ENCODE data around the gene TTC16. TPM values are rescaled to one million over a fixed set of nuclear protein-coding genes. Genes with fewer than 3 reads are reported as not detected.

Gene TTC16
- total and polyA plus RNA-seq, 7 donors = 0.01 to 0.10 (median 0.03) TPM; not detected in 4

- H3K4me3 ChIP-seq = peak overlapping the region; percentile 50
- H3K36me3 ChIP-seq (ENCODE audit: insufficient read depth in 1 of 2, low read depth in 1 of 2) = no peaks in the 10 kb centered on the region
- ATAC-seq (peak; percentile 98 to 99 (median 98)), DNase-seq (peak; percentile 98 to 99)
- WGBS, 3 donors = 5 to 11% (median 8%) methylated on average over 41 of the region's 41 CpGs
- H3K27me3 ChIP-seq (ENCODE audit: insufficient read depth in 3 of 3, low read length in 2 of 3) = no peaks in the 10 kb centered on the region
- peak overlapping the region; percentile 88 for H3K27ac ChIP-seq
- peak; percentile 26 for TF ChIP-seq CTCF (IDR thresholded peaks at IDR 0.05)
- H3K9me3 ChIP-seq = no peaks in the 10 kb centered on the region
- intact Hi-C loops (cut with DNase I) = loop anchor here in 1 of 2 donors (2.0 kb wide), 1 partner anchor 14 kb away; no protein-coding TSS in a partner anchor
- H3K4me1 ChIP-seq = peaks cover 19% of the 10 kb centered on the region
These were observed 16.8 kb upstream of the TTC16 start for GRCh38 chr9:127698985-127699670.

- DNase-seq (no peak), ATAC-seq (no peak)
- 95 to 98% (median 96%) methylated on average over 2 of the region's 2 CpGs for WGBS, 3 donors
- intact Hi-C loops (cut with DNase I) = no loop called here
- Histone ChIP-seq H3K27me3 (ENCODE audit: insufficient read depth in 3 of 3, low read length in 2 of 3) (no peaks in the 10 kb centered on the region), H3K4me1 (peaks cover 19% of the 10 kb centered on the region), H3K27ac (peak overlapping the region; percentile 88), H3K36me3 (ENCODE audit: insufficient read depth in 1 of 2, low read depth in 1 of 2) (no peaks in the 10 kb centered on the region), H3K4me3 (no peak overlapping the region), H3K9me3 (no peaks in the 10 kb centered on the region)
- TF ChIP-seq CTCF (IDR thresholded peaks at IDR 0.05) = no peak
These were observed 15.7 kb upstream of the TTC16 start for GRCh38 chr9:127700140-127700539.

DNA sequence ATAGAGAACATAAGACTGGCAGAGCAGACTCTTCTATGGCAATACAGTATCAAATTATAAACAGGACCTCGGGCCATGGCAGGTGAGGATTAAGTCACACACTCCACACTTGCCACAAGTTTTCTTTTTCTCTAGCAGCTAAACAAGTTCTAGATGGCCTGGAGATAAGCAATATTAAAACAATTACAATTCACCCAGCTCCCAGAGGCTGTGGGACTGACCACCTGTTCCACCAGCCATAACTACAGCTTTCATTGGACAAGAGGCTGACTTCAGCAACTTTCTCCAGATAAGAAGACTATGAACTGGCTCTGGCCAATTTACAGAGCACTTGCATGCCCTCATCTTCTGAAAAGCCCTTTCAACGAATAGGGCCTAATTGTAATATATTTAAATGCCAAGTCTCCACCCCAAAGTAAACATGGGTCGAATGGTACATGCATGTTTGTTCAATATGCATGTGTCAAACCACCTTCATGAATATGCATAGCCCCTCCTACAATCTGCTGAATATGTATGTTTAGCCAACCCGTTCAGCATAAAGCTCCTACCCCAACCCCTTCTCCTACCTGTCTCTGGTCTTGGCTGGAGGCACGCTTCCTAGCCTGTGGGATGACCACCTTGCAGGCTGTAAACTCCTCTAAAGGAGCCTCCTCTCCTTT lies 15.2 kb upstream of the TTC16 start:
- TF ChIP-seq CTCF (IDR thresholded peaks at IDR 0.05) = no peak
- H3K27me3 ChIP-seq (ENCODE audit: insufficient read depth in 3 of 3, low read length in 2 of 3) = no peaks in the 10 kb centered on the region
- no peak overlapping the region for H3K4me3 ChIP-seq
- no peak for ATAC-seq
- 59 to 72% (median 65%) methylated on average over 5 of the region's 5 CpGs for WGBS, 3 donors
- H3K36me3 ChIP-seq (ENCODE audit: insufficient read depth in 1 of 2, low read depth in 1 of 2) = no peaks in the 10 kb centered on the region
- peaks cover 19% of the 10 kb centered on the region for H3K4me1 ChIP-seq
- DNase-seq = no peak
- H3K9me3 ChIP-seq = no peaks in the 10 kb centered on the region
- peak overlapping the region; percentile 88 for H3K27ac ChIP-seq
- intact Hi-C loops (cut with DNase I) = no loop called here

DNA sequence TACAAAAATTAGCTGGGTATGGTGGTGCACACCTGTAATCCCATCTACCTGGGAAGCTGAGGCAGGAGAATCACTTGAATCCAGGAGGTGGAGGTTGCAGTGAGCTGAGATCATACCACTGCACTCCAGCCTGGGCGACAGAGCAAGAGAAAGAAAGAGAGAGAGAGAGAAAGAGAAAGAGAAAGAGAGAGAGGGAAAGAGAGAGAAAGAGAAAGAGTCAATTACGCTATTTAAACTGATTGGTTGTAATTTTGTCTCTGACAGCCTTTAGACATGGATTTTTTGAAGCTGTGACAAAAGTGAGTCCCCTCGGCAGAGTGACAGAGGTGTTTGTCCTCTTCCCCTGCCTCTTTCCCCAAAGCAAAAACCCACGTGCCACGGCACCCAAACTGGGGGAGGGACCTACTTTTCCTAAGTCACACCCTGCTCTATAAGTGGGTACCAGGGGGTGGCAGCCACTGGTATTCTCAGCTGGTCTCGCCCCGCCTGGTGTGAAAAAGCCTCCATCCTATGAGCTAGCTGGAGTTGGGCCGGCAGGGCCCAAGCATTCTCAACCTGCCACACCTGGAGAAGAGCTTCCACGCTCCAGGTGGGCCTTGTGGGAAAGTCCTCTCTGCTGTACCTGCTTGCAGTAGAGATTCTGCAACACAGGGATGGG lies 12.5 kb upstream of the TTC16 start:
- H3K4me1 ChIP-seq = peaks cover 19% of the 10 kb centered on the region
- TF ChIP-seq CTCF (IDR thresholded peaks at IDR 0.05) = no peak
- no peak for DNase-seq
- intact Hi-C loops (cut with DNase I) = no loop called here
- no peak overlapping the region for H3K27ac ChIP-seq
- ATAC-seq = no peak
- H3K9me3 ChIP-seq = no peaks in the 10 kb centered on the region
- no peak overlapping the region for H3K4me3 ChIP-seq
- no peaks in the 10 kb centered on the region for H3K36me3 ChIP-seq (ENCODE audit: insufficient read depth in 1 of 2, low read depth in 1 of 2)
- H3K27me3 ChIP-seq (ENCODE audit: insufficient read depth in 3 of 3, low read length in 2 of 3) = no peaks in the 10 kb centered on the region
- 81 to 83% (median 82%) methylated on average over 9 of the region's 9 CpGs for WGBS, 3 donors

All from psoas muscle (tissue), 8 donors.